GM12878 (cell line): Measurements from ENCODE around the gene PEX5. TPM values are rescaled to one million over a fixed set of nuclear protein-coding genes. Genes with fewer than 3 reads are reported as not detected.

Experiments
- ATAC-seq: fragments of 200-7000 bp; cut with Tn5 transposase; 3 replicates; pipeline ENCODE4 v1.9.1; 2020; ENCODE audit warnings: mild to moderate bottlenecking, moderate library complexity
- BruUV-seq: library from RNA; stranded (reverse); fragments of 400-500 nt; replicated peaks from 2 replicates; lab custom pipeline; 2021; lab: Mats Ljungman, UMichigan
- CTCF ChIA-PET: fragments of 300-600 bp; sonication (Branson Sonifier 250); formaldehyde crosslinking; extraction: SDS; loops from one replicate; lab custom pipeline; 2021; ENCODE audit warnings: inconsistent platforms; lab: Yijun Ruan, JAX
- POLR2A ChIA-PET: fragments of 350-600 bp; formaldehyde crosslinking; extraction: SDS; loops from one replicate; lab custom pipeline; 2021; ENCODE audit warnings: inconsistent platforms; lab: Charles Lee
- RAD21 ChIA-PET: fragments of 300-600 bp; sonication (Branson Sonifier 250); formaldehyde crosslinking; loops from one replicate; lab custom pipeline; 2023; ENCODE audit warnings: antibody characterized with exemption; ENCODE audit not compliant: unreplicated experiment; lab: Charles Lee
- SMC1A ChIA-PET: fragments of 300-600 bp; sonication (Branson Sonifier 250); formaldehyde crosslinking; loops from one replicate; lab custom pipeline; 2023; ENCODE audit not compliant: unreplicated experiment, uncharacterized antibody; lab: Charles Lee
- DNase-seq: peaks from one replicate; pipeline ENCODE4 v3.0.0-alpha.2; 2011; ENCODE audit warnings: low read depth, low spot score
- FAIRE-seq: peaks from 3 replicates; lab custom pipeline; 2011; peaks lifted over from hg19 to GRCh38; lab: Jason Lieb, UNC
- H2AFZ ChIP-seq: 2 replicates; pipeline ENCODE4 v1.6.0; 2011; ENCODE audit warnings: low read depth, low read length, control low read depth; ENCODE audit not compliant: control insufficient read depth
- H3K27ac ChIP-seq: 2 replicates; pipeline ENCODE4 v1.5.1; 2011; ENCODE audit warnings: control low read depth; ENCODE audit not compliant: control insufficient read depth, insufficient read depth
- H3K27me3 ChIP-seq, 2 experiments: replicated peaks in 1 of 2; 2 replicates each; pipeline versions ENCODE4 v1.6.0 to v1.6.1; 2011; ENCODE audit warnings: low read length in 1 of 2; ENCODE audit not compliant: control insufficient read depth in 2 of 2, insufficient read depth in 2 of 2
- H3K36me3 ChIP-seq, 2 experiments: 2 replicates each; pipeline ENCODE4 v1.5.1; 2011; ENCODE audit warnings: low read length in 1 of 2; ENCODE audit not compliant: control insufficient read depth in 2 of 2, insufficient read depth in 2 of 2
- H3K4me1 ChIP-seq: 2 replicates; pipeline ENCODE4 v1.6.1; 2011; ENCODE audit warnings: mild to moderate bottlenecking, low read length, moderate library complexity, mixed read lengths; ENCODE audit not compliant: control insufficient read depth, insufficient read depth
- H3K4me2 ChIP-seq: 2 replicates; pipeline ENCODE4 v1.6.0; 2011; ENCODE audit warnings: control low read depth; ENCODE audit not compliant: control insufficient read depth, insufficient read depth
- H3K4me3 ChIP-seq: fragments of 200-600 bp; sonication (generic); 2 replicates; pipeline ENCODE4 v1.5.1; 2016
- H3K79me2 ChIP-seq: 2 replicates; pipeline ENCODE4 v1.6.0; 2011; ENCODE audit warnings: low read length; ENCODE audit not compliant: control insufficient read depth, insufficient read depth
- H3K9ac ChIP-seq: 2 replicates; pipeline ENCODE4 v1.8.0; 2011; ENCODE audit warnings: low read length, control low read depth, mixed read lengths; ENCODE audit not compliant: control insufficient read depth, insufficient read depth
- H3K9me3 ChIP-seq: replicated peaks from 3 replicates; pipeline ENCODE4 v1.5.1; 2011; ENCODE audit warnings: mild to moderate bottlenecking, low read length; ENCODE audit not compliant: control insufficient read depth, insufficient read depth
- H4K20me1 ChIP-seq: 2 replicates; pipeline ENCODE4 v1.6.0; 2011; ENCODE audit not compliant: control insufficient read depth, insufficient read depth
- BHLHE40 ChIP-seq, 2 experiments: fragments of 450-650 bp in 1 of 2; IDR thresholded peaks; 2 replicates each; pipeline ENCODE4 v1.6.1; 2011 to 2017; ENCODE audit warnings: low read depth in 2 of 2, borderline replicate concordance in 1 of 2, improper control_type of control experiment in 1 of 2, low read length in 1 of 2, mild to moderate bottlenecking in 1 of 2
- BMI1 ChIP-seq: fragments of 450-650 bp; IDR thresholded peaks from 2 replicates; pipeline ENCODE4 v1.6.1; 2016; ENCODE audit warnings: mild to moderate bottlenecking, moderate library complexity, borderline replicate concordance
- DPF2 ChIP-seq: fragments of 450-650 bp; IDR thresholded peaks from 2 replicates; pipeline ENCODE4 v1.6.1; 2017; ENCODE audit warnings: mild to moderate bottlenecking
- IKZF2 ChIP-seq, 2 experiments: fragments of 450-650 bp; IDR thresholded peaks; 2 replicates each; pipeline ENCODE4 v1.6.1; 2017; ENCODE audit warnings: mild to moderate bottlenecking in 2 of 2, moderate library complexity in 2 of 2
- NBN ChIP-seq: fragments of 450-650 bp; IDR thresholded peaks from 2 replicates; pipeline ENCODE4 v1.6.1; 2016
- PKNOX1 ChIP-seq: fragments of 450-650 bp; IDR thresholded peaks from 2 replicates; pipeline ENCODE4 v1.6.1; 2016; ENCODE audit warnings: mild to moderate bottlenecking
- RFX5 ChIP-seq: IDR thresholded peaks from 2 replicates; pipeline ENCODE4 v1.6.1; 2011; ENCODE audit warnings: low read depth, low read length, improper control_type of control experiment
- SIN3A ChIP-seq: IDR thresholded peaks from 2 replicates; pipeline ENCODE4 v1.6.1; 2012; ENCODE audit warnings: low read depth, low read length, improper control_type of control experiment
- SMC3 ChIP-seq: IDR thresholded peaks from 2 replicates; pipeline ENCODE4 v1.6.1; 2011; ENCODE audit warnings: low read length, improper control_type of control experiment, borderline replicate concordance
- SPI1 ChIP-seq: IDR thresholded peaks from 2 replicates; pipeline ENCODE4 v1.6.1; 2011; ENCODE audit warnings: low read depth, mild to moderate bottlenecking, low read length, moderate library complexity, borderline replicate concordance; ENCODE audit not compliant: insufficient read depth
- TCF3 ChIP-seq: IDR thresholded peaks from 2 replicates; pipeline ENCODE4 v1.6.1; 2012; ENCODE audit warnings: low read depth, mild to moderate bottlenecking, low read length, borderline replicate concordance; ENCODE audit not compliant: insufficient read depth
- ZZZ3 ChIP-seq: IDR thresholded peaks from 2 replicates; pipeline ENCODE4 v1.6.1; 2011; ENCODE audit warnings: low read depth; ENCODE audit not compliant: control insufficient read depth, insufficient read length
- WGBS: methylation state at CpG from one replicate; pipeline ENCODE4 v1.1.6; 2016; ENCODE audit warnings: low lambda C conversion rate; ENCODE audit not compliant: insufficient replicate concordance, insufficient coverage; ENCODE audit errors: missing lambda C conversion rate; 5-methylcytosine and 5-hydroxymethylcytosine counted together
- in situ Hi-C: fragments of 300-500 bp; cut with MboI; formaldehyde crosslinking; loops from 9 replicates; pipeline ENCODE4 v1.14.3; 2018; ENCODE audit warnings: mixed read lengths
- intact Hi-C: fragments of 100-400 bp; cut with micrococcal nuclease; formaldehyde crosslinking; loops from one replicate; pipeline ENCODE4 v1.14.2; 2022; ENCODE audit not compliant: unreplicated experiment
- polyA plus RNA-seq, 11 experiments: library from polyadenylated mRNA; depleted of rRNA in 4 of 11; unstranded in 6 of 11; stranded (reverse) in 5 of 11; fragments of >200 nt; fragmentation: Nextera tagmentation in 4 of 11; fragmentation: Illumina TruSeq in 1 of 11; extraction: Ambion mirVana in 4 of 11; extraction: Trizol in 1 of 11; gene quantifications; 1 replicate in 1 of 11; 2 replicates in 10 of 11; pipeline versions ENCODE4 v1.2.1 to v1.2.3, GENCODE V29; 2011 to 2016; ENCODE audit warnings: inconsistent platforms in 2 of 11, missing spikeins in 2 of 11, low read depth in 1 of 11
- total RNA-seq, 4 experiments: library from RNA; depleted of rRNA in 3 of 4; stranded (reverse); fragments of >200 nt in 3 of 4; fragmentation: Illumina TruSeq in 1 of 4; extraction: Trizol in 1 of 4; gene quantifications; 2 replicates each; pipeline versions ENCODE4 v1.2.1 to v1.2.3, GENCODE V29; 2013 to 2021

The PEX5 gene
- total and polyA plus RNA-seq, 10 of the 15 experiments (the other 5 are each of a cell fraction or from before 2014, with no cell fraction given), result 1.3 to 31.9 (median 13.1) TPM

DNA sequence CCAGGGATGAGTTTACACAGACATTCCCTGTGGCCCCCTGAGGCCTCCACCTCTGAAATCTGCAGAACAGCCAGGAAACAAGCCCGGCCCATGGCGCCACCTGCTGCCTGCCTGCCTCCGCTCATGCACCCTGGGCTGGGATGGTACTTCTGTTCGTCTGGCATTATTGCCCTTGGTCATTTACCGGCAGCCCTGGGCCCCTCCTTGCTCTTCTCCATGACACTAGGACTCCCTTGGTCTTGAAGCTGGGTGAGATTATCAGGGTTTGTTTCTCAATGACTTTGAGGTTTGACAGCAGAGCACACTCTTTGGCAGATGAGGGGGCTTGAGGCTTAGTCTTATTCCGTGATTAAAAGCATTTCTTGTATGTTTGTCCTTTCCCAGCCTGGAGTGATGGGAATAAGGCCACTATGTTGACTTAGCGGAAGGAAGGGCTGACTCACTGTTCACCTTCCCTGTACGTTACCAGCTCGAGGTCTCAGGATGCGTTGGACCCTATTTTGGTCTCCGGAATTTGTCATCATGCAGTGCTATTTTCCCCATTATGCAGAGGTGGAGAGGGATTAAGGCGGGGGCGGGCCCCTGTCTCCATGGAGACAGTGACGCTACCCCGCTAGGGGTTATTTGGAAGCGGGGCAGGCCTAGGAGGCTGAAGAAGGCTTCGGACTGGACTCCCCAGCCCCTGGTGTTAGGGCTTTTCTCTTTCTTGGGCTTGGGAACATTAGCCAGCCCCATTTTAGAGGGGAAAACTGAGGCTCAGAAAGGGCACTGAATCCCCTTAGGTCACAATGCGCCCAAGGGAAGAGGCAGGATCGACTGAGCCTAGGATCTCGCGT lies 706 bp upstream of the PEX5 start (continued):
- TF ChIP-seq RFX5 (0 out of 2 replicates have a peak, but pooled peaks have one; percentile 26), BMI1 (peak; percentile 48; the same call in 1 of the 2 replicates), IKZF2 (IDR thresholded peaks at IDR 0.05) (0 out of 4 replicates have a peak, but pooled peaks of 1 of the 2 experiments have one; percentile 16), SMC3 (peak; percentile 40; the same call in 1 of the 2 replicates), BHLHE40 (IDR thresholded peaks at IDR 0.05; ENCODE audit: borderline replicate concordance in 1 of 2, low read depth in 2 of 2, low read length in 1 of 2) (0 out of 4 replicates have a peak, but pooled peaks of 1 of the 2 experiments have one; percentile 13), SIN3A (peak; percentile 83), NBN (0 out of 2 replicates have a peak, but pooled peaks have one; percentile 25), TCF3 (no peak)

GRCh38 chr12:7190268-7191055 lies 976 bp downstream of the PEX5 start:
- ATAC-seq (peak; percentile 25), FAIRE-seq (no peak), DNase-seq (no peak)
- H3K27ac ChIP-seq, result peak overlapping the region; percentile 51
- peak overlapping the region; percentile 76 for H3K9ac ChIP-seq
- ChIA-PET SMC1A (interaction anchor here (0.9 kb wide), 1 partner anchor 452 kb away, joined by 3 read pairs; no protein-coding TSS in a partner anchor), RAD21 (no interaction called here), POLR2A (no interaction called here), CTCF (no interaction called here)
- H3K36me3 ChIP-seq, result no peaks in the 10 kb centered on the region
- H3K27me3 ChIP-seq, result no peaks in the 10 kb centered on the region
- no peaks in the 10 kb centered on the region for H3K9me3 ChIP-seq
- H2AFZ ChIP-seq, result peak overlapping the region; percentile 65
- H3K79me2 ChIP-seq, result peaks cover 6% of the 10 kb centered on the region
- TF ChIP-seq ZZZ3 (no peak), DPF2 (0 out of 2 replicates have a peak, but pooled peaks have one; percentile 7), PKNOX1 (peak; percentile 57), SPI1 (peak; percentile 14; the same call in 1 of the 2 replicates)
- peak overlapping the region; percentile 74 for H3K4me3 ChIP-seq
- no TSS peak for BruUV-seq
- in situ Hi-C loops, result no loop called here
- intact Hi-C loops, result no loop called here
- 0 out of 2 replicates have a peak, but pooled peaks cover 3% of the 10 kb centered on the region for H3K4me1 ChIP-seq
- 20% methylated on average over 17 of the region's 17 CpGs for WGBS
- peak overlapping the region; percentile 87 for H3K4me2 ChIP-seq
- no peaks in the 10 kb centered on the region for H4K20me1 ChIP-seq
